H1 (cell line): ENCODE measurements around the gene CLDN9. TPM values are rescaled to one million over a fixed set of nuclear protein-coding genes. Genes with fewer than 3 reads are reported as not detected.

Source experiments
- RBBP5 ChIP-seq: IDR thresholded peaks from 2 replicates; pipeline ENCODE4 v1.7.1; 2012; ENCODE audit warnings: low read depth, mild to moderate bottlenecking, inconsistent platforms, low read length, moderate library complexity, borderline replicate concordance
- polyA plus RNA-seq, 7 experiments: library from polyadenylated mRNA; depleted of rRNA in 3 of 7; stranded (reverse) in 5 of 7; unstranded in 2 of 7; fragments of >200 nt in 5 of 7; fragments of 200-250 nt in 2 of 7; gene quantifications; 1 replicate in 5 of 7; 2 replicates in 1 of 7; 4 replicates in 1 of 7; pipeline versions ENCODE4 v1.2.1 to v1.2.3, GENCODE V29; 2011 to 2013; ENCODE audit warnings: missing spikeins in 2 of 7, mixed read lengths in 2 of 7
- total RNA-seq: library from RNA; stranded (reverse); fragmentation: NEBNext Ultra II Directional; extraction: Animal tissue kit (Norgen Biotek cat#: 25700); gene quantifications from 2 replicates; pipeline ENCODE4 v1.2.1, GENCODE V29; 2021
- TF ChIP-seq, protein P1 (sequence below): fragments of 300-600 bp; sonication (generic); IDR thresholded peaks from 2 replicates; pipeline ENCODE4 v1.7.1; 2012; ENCODE audit warnings: low read length, moderate library complexity, mild to moderate bottlenecking, inconsistent platforms; ENCODE audit not compliant: insufficient replicate concordance
- TF ChIP-seq, protein P2 (sequence below), 3 experiments: IDR thresholded peaks; 1 replicate in 2 of 3; 2 replicates in 1 of 3; pipeline versions ENCODE4 v1.5.1 to v1.6.1; 2011; ENCODE audit warnings: low read length in 3 of 3, mild to moderate bottlenecking in 3 of 3, inconsistent platforms in 2 of 3, low read depth in 1 of 3, moderate library complexity in 1 of 3; ENCODE audit not compliant: insufficient read depth in 1 of 3; ENCODE audit errors: control extremely low read depth in 1 of 3

The CLDN9 gene
- total and polyA plus RNA-seq, 2 of the 8 experiments (the other 6 are each of a cell fraction or from before 2014, with no cell fraction given) = 0.60 to 0.89 TPM

DNA sequence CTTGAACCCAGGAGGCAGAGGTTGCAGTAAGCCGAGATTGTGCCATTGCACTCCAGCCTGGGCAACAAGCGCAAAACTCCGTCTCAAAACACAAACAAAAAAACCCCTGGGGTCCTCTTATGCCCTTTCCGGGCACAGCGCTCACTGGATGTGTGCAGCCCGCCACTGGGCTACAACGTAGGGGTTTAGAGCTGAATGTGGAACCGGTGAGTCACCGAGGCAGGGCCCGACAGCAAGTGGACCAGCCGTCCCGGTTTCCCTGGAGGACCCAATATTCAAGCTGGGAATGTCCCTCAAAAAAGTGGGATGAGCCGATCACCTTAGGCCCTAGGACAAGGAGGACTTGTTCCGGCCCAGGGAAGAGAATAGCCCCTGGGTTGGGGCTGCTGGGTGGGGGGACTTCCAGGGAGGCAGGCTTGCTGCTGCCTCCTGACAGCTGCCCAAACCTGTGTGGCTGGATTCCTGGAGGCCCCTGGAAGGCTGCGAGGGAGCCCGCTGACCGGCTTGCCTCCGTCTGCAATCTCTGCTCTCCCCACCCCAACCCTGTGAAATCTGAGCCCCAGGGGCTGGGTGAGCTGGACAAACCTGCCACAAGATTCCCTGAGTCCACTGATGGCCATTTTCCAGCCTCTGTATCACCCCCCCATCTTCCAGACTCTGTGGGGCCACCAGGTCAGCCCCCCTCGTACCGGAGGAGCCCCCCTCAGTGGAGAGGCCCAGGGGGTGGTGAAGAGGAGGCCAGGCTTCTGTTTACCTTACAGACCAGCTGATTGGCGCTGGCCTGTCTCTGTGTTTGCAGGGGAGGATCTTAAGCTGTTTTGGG lies 2.9 kb upstream of the CLDN9 start (continued):
- TF ChIP-seq, protein P1, sequence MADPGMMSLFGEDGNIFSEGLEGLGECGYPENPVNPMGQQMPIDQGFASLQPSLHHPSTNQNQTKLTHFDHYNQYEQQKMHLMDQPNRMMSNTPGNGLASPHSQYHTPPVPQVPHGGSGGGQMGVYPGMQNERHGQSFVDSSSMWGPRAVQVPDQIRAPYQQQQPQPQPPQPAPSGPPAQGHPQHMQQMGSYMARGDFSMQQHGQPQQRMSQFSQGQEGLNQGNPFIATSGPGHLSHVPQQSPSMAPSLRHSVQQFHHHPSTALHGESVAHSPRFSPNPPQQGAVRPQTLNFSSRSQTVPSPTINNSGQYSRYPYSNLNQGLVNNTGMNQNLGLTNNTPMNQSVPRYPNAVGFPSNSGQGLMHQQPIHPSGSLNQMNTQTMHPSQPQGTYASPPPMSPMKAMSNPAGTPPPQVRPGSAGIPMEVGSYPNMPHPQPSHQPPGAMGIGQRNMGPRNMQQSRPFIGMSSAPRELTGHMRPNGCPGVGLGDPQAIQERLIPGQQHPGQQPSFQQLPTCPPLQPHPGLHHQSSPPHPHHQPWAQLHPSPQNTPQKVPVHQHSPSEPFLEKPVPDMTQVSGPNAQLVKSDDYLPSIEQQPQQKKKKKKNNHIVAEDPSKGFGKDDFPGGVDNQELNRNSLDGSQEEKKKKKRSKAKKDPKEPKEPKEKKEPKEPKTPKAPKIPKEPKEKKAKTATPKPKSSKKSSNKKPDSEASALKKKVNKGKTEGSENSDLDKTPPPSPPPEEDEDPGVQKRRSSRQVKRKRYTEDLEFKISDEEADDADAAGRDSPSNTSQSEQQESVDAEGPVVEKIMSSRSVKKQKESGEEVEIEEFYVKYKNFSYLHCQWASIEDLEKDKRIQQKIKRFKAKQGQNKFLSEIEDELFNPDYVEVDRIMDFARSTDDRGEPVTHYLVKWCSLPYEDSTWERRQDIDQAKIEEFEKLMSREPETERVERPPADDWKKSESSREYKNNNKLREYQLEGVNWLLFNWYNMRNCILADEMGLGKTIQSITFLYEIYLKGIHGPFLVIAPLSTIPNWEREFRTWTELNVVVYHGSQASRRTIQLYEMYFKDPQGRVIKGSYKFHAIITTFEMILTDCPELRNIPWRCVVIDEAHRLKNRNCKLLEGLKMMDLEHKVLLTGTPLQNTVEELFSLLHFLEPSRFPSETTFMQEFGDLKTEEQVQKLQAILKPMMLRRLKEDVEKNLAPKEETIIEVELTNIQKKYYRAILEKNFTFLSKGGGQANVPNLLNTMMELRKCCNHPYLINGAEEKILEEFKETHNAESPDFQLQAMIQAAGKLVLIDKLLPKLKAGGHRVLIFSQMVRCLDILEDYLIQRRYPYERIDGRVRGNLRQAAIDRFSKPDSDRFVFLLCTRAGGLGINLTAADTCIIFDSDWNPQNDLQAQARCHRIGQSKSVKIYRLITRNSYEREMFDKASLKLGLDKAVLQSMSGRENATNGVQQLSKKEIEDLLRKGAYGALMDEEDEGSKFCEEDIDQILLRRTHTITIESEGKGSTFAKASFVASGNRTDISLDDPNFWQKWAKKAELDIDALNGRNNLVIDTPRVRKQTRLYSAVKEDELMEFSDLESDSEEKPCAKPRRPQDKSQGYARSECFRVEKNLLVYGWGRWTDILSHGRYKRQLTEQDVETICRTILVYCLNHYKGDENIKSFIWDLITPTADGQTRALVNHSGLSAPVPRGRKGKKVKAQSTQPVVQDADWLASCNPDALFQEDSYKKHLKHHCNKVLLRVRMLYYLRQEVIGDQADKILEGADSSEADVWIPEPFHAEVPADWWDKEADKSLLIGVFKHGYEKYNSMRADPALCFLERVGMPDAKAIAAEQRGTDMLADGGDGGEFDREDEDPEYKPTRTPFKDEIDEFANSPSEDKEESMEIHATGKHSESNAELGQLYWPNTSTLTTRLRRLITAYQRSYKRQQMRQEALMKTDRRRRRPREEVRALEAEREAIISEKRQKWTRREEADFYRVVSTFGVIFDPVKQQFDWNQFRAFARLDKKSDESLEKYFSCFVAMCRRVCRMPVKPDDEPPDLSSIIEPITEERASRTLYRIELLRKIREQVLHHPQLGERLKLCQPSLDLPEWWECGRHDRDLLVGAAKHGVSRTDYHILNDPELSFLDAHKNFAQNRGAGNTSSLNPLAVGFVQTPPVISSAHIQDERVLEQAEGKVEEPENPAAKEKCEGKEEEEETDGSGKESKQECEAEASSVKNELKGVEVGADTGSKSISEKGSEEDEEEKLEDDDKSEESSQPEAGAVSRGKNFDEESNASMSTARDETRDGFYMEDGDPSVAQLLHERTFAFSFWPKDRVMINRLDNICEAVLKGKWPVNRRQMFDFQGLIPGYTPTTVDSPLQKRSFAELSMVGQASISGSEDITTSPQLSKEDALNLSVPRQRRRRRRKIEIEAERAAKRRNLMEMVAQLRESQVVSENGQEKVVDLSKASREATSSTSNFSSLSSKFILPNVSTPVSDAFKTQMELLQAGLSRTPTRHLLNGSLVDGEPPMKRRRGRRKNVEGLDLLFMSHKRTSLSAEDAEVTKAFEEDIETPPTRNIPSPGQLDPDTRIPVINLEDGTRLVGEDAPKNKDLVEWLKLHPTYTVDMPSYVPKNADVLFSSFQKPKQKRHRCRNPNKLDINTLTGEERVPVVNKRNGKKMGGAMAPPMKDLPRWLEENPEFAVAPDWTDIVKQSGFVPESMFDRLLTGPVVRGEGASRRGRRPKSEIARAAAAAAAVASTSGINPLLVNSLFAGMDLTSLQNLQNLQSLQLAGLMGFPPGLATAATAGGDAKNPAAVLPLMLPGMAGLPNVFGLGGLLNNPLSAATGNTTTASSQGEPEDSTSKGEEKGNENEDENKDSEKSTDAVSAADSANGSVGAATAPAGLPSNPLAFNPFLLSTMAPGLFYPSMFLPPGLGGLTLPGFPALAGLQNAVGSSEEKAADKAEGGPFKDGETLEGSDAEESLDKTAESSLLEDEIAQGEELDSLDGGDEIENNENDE = no peak
- TF ChIP-seq, protein P2, sequence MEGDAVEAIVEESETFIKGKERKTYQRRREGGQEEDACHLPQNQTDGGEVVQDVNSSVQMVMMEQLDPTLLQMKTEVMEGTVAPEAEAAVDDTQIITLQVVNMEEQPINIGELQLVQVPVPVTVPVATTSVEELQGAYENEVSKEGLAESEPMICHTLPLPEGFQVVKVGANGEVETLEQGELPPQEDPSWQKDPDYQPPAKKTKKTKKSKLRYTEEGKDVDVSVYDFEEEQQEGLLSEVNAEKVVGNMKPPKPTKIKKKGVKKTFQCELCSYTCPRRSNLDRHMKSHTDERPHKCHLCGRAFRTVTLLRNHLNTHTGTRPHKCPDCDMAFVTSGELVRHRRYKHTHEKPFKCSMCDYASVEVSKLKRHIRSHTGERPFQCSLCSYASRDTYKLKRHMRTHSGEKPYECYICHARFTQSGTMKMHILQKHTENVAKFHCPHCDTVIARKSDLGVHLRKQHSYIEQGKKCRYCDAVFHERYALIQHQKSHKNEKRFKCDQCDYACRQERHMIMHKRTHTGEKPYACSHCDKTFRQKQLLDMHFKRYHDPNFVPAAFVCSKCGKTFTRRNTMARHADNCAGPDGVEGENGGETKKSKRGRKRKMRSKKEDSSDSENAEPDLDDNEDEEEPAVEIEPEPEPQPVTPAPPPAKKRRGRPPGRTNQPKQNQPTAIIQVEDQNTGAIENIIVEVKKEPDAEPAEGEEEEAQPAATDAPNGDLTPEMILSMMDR (IDR thresholded peaks at IDR 0.05; ENCODE audit: control extremely low read depth in 1 of 3, insufficient read depth in 1 of 3, low read depth in 1 of 3, low read length in 3 of 3) = no peak
- peak; percentile 98 for TF ChIP-seq RBBP5
